ENCODE measurements around the gene MYADML2. TPM values are rescaled to one million over a fixed set of nuclear protein-coding genes. Genes with fewer than 3 reads are reported as not detected.

The MYADML2 gene
- total and polyA plus RNA-seq, 2 of the 8 experiments (the other 6 are each of a cell fraction or from before 2014, with no cell fraction given): 0.26 to 0.47 TPM

DNA sequence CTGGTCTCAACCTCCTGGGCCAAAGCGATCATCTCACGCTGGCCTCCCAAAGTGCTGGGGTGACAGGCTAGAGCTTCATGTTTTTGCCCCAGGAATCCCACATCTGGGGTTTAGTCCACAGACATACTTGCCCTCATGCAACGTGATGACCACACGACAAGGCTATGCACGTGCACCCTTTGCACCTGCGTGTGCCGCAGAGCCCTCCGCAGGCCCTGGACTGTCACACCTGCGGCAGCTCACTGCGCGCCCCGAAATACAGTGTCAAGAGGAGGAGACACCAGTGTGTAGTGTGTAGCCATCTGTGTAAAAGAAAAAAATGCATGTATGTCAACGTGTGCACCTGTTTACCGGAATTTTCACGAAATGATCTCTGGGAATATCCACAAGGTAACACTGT lies 3.5 kb upstream of the MYADML2 start:
- H3K4me1 ChIP-seq (replicated peaks in 1 of 4; ENCODE audit: control insufficient read depth in 3 of 4, insufficient read depth in 4 of 4, low read length in 3 of 4): no peaks in the 10 kb centered on the region; a peak in 1 of 7 replicates
- no peak overlapping the region for H3K23ac ChIP-seq (ENCODE audit: insufficient read length)
- H2AFZ ChIP-seq (ENCODE audit: low read length): no peak overlapping the region
- H4K20me1 ChIP-seq (replicated peaks in 1 of 2; ENCODE audit: control insufficient read depth in 1 of 2, insufficient read depth in 2 of 2, low read length in 2 of 2): no peaks in the 10 kb centered on the region
- no peak overlapping the region for H2AK5ac ChIP-seq (ENCODE audit: low read depth, low read length)
- H2BK20ac ChIP-seq (ENCODE audit: low read length): no peak overlapping the region
- FAIRE-seq: no peak
- no peak overlapping the region for H4K91ac ChIP-seq (replicated peaks; ENCODE audit: insufficient read length, low read length)
- H3K79me2 ChIP-seq (ENCODE audit: control insufficient read depth in 1 of 2, insufficient read depth in 2 of 2, low read length in 2 of 2): no peaks in the 10 kb centered on the region
- DNase-seq (ENCODE audit: low read depth in 1 of 2, low spot score in 2 of 2): no peak
- H3K27ac ChIP-seq (ENCODE audit: low read depth, low read length): no peak overlapping the region
- H3K4me2 ChIP-seq (ENCODE audit: insufficient read depth in 1 of 2, low read depth in 2 of 2, low read length in 2 of 2): no peak overlapping the region
- H3K14ac ChIP-seq (ENCODE audit: insufficient read length): no peak overlapping the region
- H3K79me1 ChIP-seq (ENCODE audit: low read depth, low read length): no peaks in the 10 kb centered on the region
- H3K9ac ChIP-seq (replicated peaks in 1 of 4; ENCODE audit: extremely low read depth in 1 of 4, low read depth in 3 of 4, low read length in 3 of 4): no peak overlapping the region
- TF ChIP-seq SRF (IDR thresholded peaks at IDR 0.05; ENCODE audit: low read depth, low read length): no peak
- no peak for TF ChIP-seq TBP (IDR thresholded peaks at IDR 0.05; ENCODE audit: low read depth, low read length)
- no peak for TF ChIP-seq KDM5A (IDR thresholded peaks at IDR 0.05; ENCODE audit: low read length)
- TF ChIP-seq JUND (IDR thresholded peaks at IDR 0.05; ENCODE audit: low read length): no peak
- TF ChIP-seq PHF8 (conservative IDR thresholded peaks at IDR 0.05; ENCODE audit: low read depth, low read length): no peak
- TF ChIP-seq BCL11A (IDR thresholded peaks at IDR 0.05; ENCODE audit: low read depth in 2 of 2, low read length in 2 of 2): no peak
- TF ChIP-seq RXRA (IDR thresholded peaks at IDR 0.05; ENCODE audit: insufficient read depth, low read depth, low read length): no peak
- H3K4ac ChIP-seq (replicated peaks; ENCODE audit: insufficient read length, low read depth, low read length): no peak overlapping the region
- H3K27me3 ChIP-seq (replicated peaks in 1 of 4; ENCODE audit: control insufficient read depth in 3 of 4, extremely low read depth in 1 of 4, insufficient read depth in 3 of 4, low read length in 3 of 4): peaks cover 0 to 5% (median 0%) of the 10 kb centered on the region in 4 experiments; a peak in 2 of 7 replicates
- H4K8ac ChIP-seq (ENCODE audit: extremely low read depth, insufficient read depth, low read length): no peak overlapping the region
- H3K23me2 ChIP-seq (ENCODE audit: low read depth, low read length): no peaks in the 10 kb centered on the region
- WGBS, 2 experiments (ENCODE audit: extremely low coverage in 1 of 2, insufficient coverage in 1 of 2, insufficient read length in 1 of 2, insufficient replicate concordance in 2 of 2, low coverage in 1 of 2, low lambda C conversion rate in 2 of 2, missing lambda C conversion rate in 1 of 2): 80% methylated on average over 15 of the region's 15 CpGs; no CpG with 5 or more reads in 1 of the 2 experiments
- ChIA-PET POLR2A (ENCODE audit: partially characterized antibody) (interaction anchor here (0.6 to 3.3 kb wide), 2 partner anchors 23 to 57 kb away, joined by 3 to 9 read pairs; partner anchors contain the start of gene MAFG), CTCF (ENCODE audit: partially characterized antibody) (interaction anchor here (1.1 to 2.3 kb wide), 2 partner anchors 9 to 10 kb away, joined by 4 to 9 read pairs; partner anchors contain the start of gene NOTUM)
- no peak overlapping the region for H2BK5ac ChIP-seq (ENCODE audit: low read depth, low read length)
- H3K4me3 ChIP-seq (ENCODE audit: extremely low read depth in 1 of 4, insufficient read depth in 2 of 4, low read depth in 3 of 4, low read length in 4 of 4): no peak overlapping the region
- no peak overlapping the region for H4K5ac ChIP-seq (ENCODE audit: insufficient read length, low read depth, low read length)
- H3K56ac ChIP-seq (replicated peaks; ENCODE audit: insufficient read length, low read depth, low read length): no peak overlapping the region
- no peak overlapping the region for H2BK15ac ChIP-seq (ENCODE audit: low read length)
- no peak overlapping the region for H2BK120ac ChIP-seq (replicated peaks; ENCODE audit: low read depth, low read length)
- H3K18ac ChIP-seq (ENCODE audit: extremely low read depth, low read length): no peak overlapping the region
- no peak overlapping the region for H2BK12ac ChIP-seq (ENCODE audit: low read depth, low read length)
- no peaks in the 10 kb centered on the region for H3K9me3 ChIP-seq (ENCODE audit: insufficient read depth in 2 of 2, low read depth in 1 of 2, low read length in 1 of 2)
- H3K36me3 ChIP-seq (ENCODE audit: control insufficient read depth in 2 of 4, insufficient read depth in 4 of 4, low read length in 3 of 4): no peaks in the 10 kb centered on the region
